Measurements from ENCODE around the gene PCNX1.

The PCNX1 gene

GRCh38 chr14:71071042-71071441 is 163.8 kb downstream of the PCNX1 start:
- no peak for DNase-seq (ENCODE audit: low read depth, low spot score)

- DNase-seq (ENCODE audit: low read depth, low spot score), result no peak
These were observed 169.3 kb downstream of the PCNX1 start for GRCh38 chr14:71076462-71077092.

GRCh38 chr14:71078500-71078899 is 171.2 kb downstream of the PCNX1 start:
- DNase-seq (ENCODE audit: low read depth, low spot score), result no peak

- peak; percentile 23 for DNase-seq (ENCODE audit: low read depth, low spot score)
These were observed 179.3 kb downstream of the PCNX1 start for GRCh38 chr14:71086567-71086966.

GRCh38 chr14:71089971-71090370 is 182.7 kb downstream of the PCNX1 start:
- DNase-seq (ENCODE audit: low read depth, low spot score), result peak; percentile 11

- DNase-seq (ENCODE audit: low read depth, low spot score), result no peak
These were observed 187.5 kb downstream of the PCNX1 start for GRCh38 chr14:71094722-71095121.

- no peak for DNase-seq (ENCODE audit: low read depth, low spot score)
These were observed 189.7 kb downstream of the PCNX1 start for GRCh38 chr14:71096947-71097346.

GRCh38 chr14:71103662-71104484 is 196.6 kb downstream of the PCNX1 start:
- DNase-seq (ENCODE audit: low read depth, low spot score), result peak; percentile 73

GRCh38 chr14:71105177-71105576 is 197.9 kb downstream of the PCNX1 start:
- DNase-seq (ENCODE audit: low read depth, low spot score), result no peak

- DNase-seq (ENCODE audit: low read depth, low spot score), result peak; percentile 13
These were observed 200.7 kb downstream of the PCNX1 start for GRCh38 chr14:71107921-71108320.

GRCh38 chr14:71108398-71109119 is 201.3 kb downstream of the PCNX1 start:
- DNase-seq (ENCODE audit: low read depth, low spot score), result no peak

GRCh38 chr14:71113376-71113775 is 206.1 kb downstream of the PCNX1 start:
- no peak for DNase-seq (ENCODE audit: low read depth, low spot score)

- no peak for DNase-seq (ENCODE audit: low read depth, low spot score)
These were observed 207.3 kb downstream of the PCNX1 start for GRCh38 chr14:71114565-71114964.

- DNase-seq (ENCODE audit: low read depth, low spot score), result no peak
These were observed 208.0 kb downstream of the PCNX1 start for GRCh38 chr14:71115306-71115705.

GRCh38 chr14:71115821-71116567 is 208.7 kb downstream of the PCNX1 start:
- no peak for DNase-seq (ENCODE audit: low read depth, low spot score)

GRCh38 chr14:71116568-71117122 is 209.4 kb downstream of the PCNX1 start:
- no peak for DNase-seq (ENCODE audit: low read depth, low spot score)

GRCh38 chr14:71117839-71118743 is 210.8 kb downstream of the PCNX1 start:
- DNase-seq (ENCODE audit: low read depth, low spot score), result peak; percentile 75

GRCh38 chr14:71119075-71119474 is 211.8 kb downstream of the PCNX1 start:
- no peak for DNase-seq (ENCODE audit: low read depth, low spot score)

- no peak for DNase-seq (ENCODE audit: low read depth, low spot score)
These were observed 212.6 kb downstream of the PCNX1 start for GRCh38 chr14:71119832-71120231.

GRCh38 chr14:71121001-71121400 is 213.7 kb downstream of the PCNX1 start:
- DNase-seq (ENCODE audit: low read depth, low spot score), result no peak
